HL-60 (cell line): Measurements from ENCODE around the gene DDO.

Source experiments
- CTCF ChIP-seq: IDR thresholded peaks from one replicate; pipeline ENCODE4 v1.5.1; 2011; ENCODE audit warnings: low read length, control low read depth, inconsistent platforms; ENCODE audit not compliant: insufficient read depth
- GABPA ChIP-seq: IDR thresholded peaks from 2 replicates; pipeline ENCODE4 v1.6.1; 2012; ENCODE audit warnings: low read depth
- POLR2AphosphoS5 ChIP-seq: IDR thresholded peaks from 2 replicates; pipeline ENCODE4 v1.6.1; 2012; ENCODE audit warnings: low read depth

- TF ChIP-seq GABPA = no peak
- no peak for TF ChIP-seq CTCF
- no peak for TF ChIP-seq POLR2AphosphoS5
Measured at GRCh38 chr6:110449541-110449895, 34.1 kb upstream of the DDO start.
